Astrocyte of the cerebellum (primary cell): Measurements from ENCODE around the gene AFDN.

Experiments used
- DNase-seq: peaks from one replicate; pipeline ENCODE4 v3.0.0-alpha.2; 2011; ENCODE audit warnings: low read depth
- H3K4me3 ChIP-seq: 2 replicates; pipeline ENCODE4 v1.5.1; 2011; ENCODE audit warnings: mild to moderate bottlenecking, low read depth, low read length, moderate library complexity
- CTCF ChIP-seq: IDR thresholded peaks from 2 replicates; pipeline ENCODE4 v1.5.1; 2012; ENCODE audit warnings: low read length, low read depth, moderate library complexity, mild to moderate bottlenecking; ENCODE audit errors: missing control alignments
- in situ Hi-C: cut with HindIII; loops from 2 replicates; pipeline ENCODE4 v1.10.0; 2017; ENCODE audit warnings: low sequenced_read_pairs

The AFDN gene

GRCh38 chr6:167978607-167979006, 151.9 kb downstream of the AFDN start:
- in situ Hi-C loops: no loop called here
- DNase-seq: no peak
- no peak for TF ChIP-seq CTCF
- no peak overlapping the region for H3K4me3 ChIP-seq

- no peak for DNase-seq
- no peak for TF ChIP-seq CTCF
- in situ Hi-C loops: no loop called here
- H3K4me3 ChIP-seq: no peak overlapping the region
Observed at GRCh38 chr6:167979436-167980139, 152.9 kb downstream of the AFDN start.

- in situ Hi-C loops: no loop called here
- no peak overlapping the region for H3K4me3 ChIP-seq
- TF ChIP-seq CTCF: no peak
- DNase-seq: no peak
Observed at GRCh38 chr6:167980911-167981580, 154.3 kb downstream of the AFDN start.

- H3K4me3 ChIP-seq: no peak overlapping the region
- in situ Hi-C loops: no loop called here
- DNase-seq: no peak
- no peak for TF ChIP-seq CTCF
Observed at GRCh38 chr6:167981916-167982462, 155.3 kb downstream of the AFDN start.

- in situ Hi-C loops: no loop called here
Observed at GRCh38 chr6:167984144-167984719, 157.5 kb downstream of the AFDN start.

More at GRCh38 chr6:167984144-167984719, 157.5 kb downstream of the AFDN start:
- no peak overlapping the region for H3K4me3 ChIP-seq
- no peak for TF ChIP-seq CTCF
- DNase-seq: no peak
